Ishikawa (cell line): ENCODE measurements around the gene CD274.

Source experiments
- CEBPB ChIP-seq: IDR thresholded peaks from 2 replicates; pipeline ENCODE4 v1.6.1; 2012
- EGR1 ChIP-seq: IDR thresholded peaks from 2 replicates; pipeline ENCODE4 v1.6.1; 2012
- EP300 ChIP-seq: IDR thresholded peaks from 2 replicates; pipeline ENCODE4 v1.6.1; 2012; ENCODE audit warnings: borderline replicate concordance
- FOXM1 ChIP-seq: IDR thresholded peaks from 2 replicates; pipeline ENCODE4 v1.6.1; 2012; ENCODE audit warnings: low read depth, borderline replicate concordance
- RAD21 ChIP-seq: IDR thresholded peaks from 2 replicates; pipeline ENCODE4 v1.6.1; 2012; ENCODE audit warnings: low read depth
- TEAD4 ChIP-seq: IDR thresholded peaks from 2 replicates; pipeline ENCODE4 v1.6.1; 2012
- YY1 ChIP-seq: IDR thresholded peaks from 2 replicates; pipeline ENCODE4 v1.6.1; 2012; ENCODE audit warnings: low read depth
- TF ChIP-seq, protein P1 (sequence below): IDR thresholded peaks from 2 replicates; pipeline ENCODE4 v1.6.1; 2012
- TF ChIP-seq, protein P2 (sequence below): IDR thresholded peaks from 2 replicates; pipeline ENCODE4 v1.6.1; 2012; ENCODE audit warnings: low read depth, mild to moderate bottlenecking
- TF ChIP-seq, protein P3 (sequence below): IDR thresholded peaks from 2 replicates; pipeline ENCODE4 v1.6.1; 2012

DNA sequence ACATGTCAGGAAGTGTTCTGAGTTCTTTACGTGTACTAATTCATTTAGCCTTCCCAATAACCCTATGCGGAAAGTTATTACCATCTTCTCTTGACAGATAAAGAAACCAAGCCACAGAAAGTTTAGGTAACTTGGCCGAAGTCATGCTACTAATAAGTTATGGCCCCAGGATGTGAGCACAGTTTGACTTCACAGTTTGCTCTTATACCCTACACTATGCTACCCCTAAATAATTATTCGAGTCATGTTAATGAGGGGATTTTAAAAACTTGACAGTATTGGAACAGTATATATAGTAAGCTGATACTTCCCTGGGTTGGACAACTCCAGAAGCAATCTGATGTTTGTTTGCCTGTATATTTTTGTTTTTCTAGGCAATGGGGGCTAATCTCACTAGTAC lies 30.6 kb downstream of the CD274 start:
- TF ChIP-seq, protein P1, sequence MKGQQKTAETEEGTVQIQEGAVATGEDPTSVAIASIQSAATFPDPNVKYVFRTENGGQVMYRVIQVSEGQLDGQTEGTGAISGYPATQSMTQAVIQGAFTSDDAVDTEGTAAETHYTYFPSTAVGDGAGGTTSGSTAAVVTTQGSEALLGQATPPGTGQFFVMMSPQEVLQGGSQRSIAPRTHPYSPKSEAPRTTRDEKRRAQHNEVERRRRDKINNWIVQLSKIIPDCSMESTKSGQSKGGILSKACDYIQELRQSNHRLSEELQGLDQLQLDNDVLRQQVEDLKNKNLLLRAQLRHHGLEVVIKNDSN = no peak
- TF ChIP-seq, protein P2, sequence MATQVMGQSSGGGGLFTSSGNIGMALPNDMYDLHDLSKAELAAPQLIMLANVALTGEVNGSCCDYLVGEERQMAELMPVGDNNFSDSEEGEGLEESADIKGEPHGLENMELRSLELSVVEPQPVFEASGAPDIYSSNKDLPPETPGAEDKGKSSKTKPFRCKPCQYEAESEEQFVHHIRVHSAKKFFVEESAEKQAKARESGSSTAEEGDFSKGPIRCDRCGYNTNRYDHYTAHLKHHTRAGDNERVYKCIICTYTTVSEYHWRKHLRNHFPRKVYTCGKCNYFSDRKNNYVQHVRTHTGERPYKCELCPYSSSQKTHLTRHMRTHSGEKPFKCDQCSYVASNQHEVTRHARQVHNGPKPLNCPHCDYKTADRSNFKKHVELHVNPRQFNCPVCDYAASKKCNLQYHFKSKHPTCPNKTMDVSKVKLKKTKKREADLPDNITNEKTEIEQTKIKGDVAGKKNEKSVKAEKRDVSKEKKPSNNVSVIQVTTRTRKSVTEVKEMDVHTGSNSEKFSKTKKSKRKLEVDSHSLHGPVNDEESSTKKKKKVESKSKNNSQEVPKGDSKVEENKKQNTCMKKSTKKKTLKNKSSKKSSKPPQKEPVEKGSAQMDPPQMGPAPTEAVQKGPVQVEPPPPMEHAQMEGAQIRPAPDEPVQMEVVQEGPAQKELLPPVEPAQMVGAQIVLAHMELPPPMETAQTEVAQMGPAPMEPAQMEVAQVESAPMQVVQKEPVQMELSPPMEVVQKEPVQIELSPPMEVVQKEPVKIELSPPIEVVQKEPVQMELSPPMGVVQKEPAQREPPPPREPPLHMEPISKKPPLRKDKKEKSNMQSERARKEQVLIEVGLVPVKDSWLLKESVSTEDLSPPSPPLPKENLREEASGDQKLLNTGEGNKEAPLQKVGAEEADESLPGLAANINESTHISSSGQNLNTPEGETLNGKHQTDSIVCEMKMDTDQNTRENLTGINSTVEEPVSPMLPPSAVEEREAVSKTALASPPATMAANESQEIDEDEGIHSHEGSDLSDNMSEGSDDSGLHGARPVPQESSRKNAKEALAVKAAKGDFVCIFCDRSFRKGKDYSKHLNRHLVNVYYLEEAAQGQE = no peak
- TF ChIP-seq TEAD4 = no peak
- TF ChIP-seq, protein P3, sequence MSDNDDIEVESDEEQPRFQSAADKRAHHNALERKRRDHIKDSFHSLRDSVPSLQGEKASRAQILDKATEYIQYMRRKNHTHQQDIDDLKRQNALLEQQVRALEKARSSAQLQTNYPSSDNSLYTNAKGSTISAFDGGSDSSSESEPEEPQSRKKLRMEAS = no peak
- TF ChIP-seq RAD21 = no peak
- no peak for TF ChIP-seq EP300
- no peak for TF ChIP-seq CEBPB
- TF ChIP-seq YY1 = no peak
- no peak for TF ChIP-seq FOXM1
- TF ChIP-seq EGR1 = no peak
